Astrocyte (in vitro differentiated cells and primary cell): ENCODE data around the gene TAL1.

Source experiments
- EZH2 ChIP-seq: IDR thresholded peaks from 2 replicates; pipeline ENCODE4 v1.6.1; 2012; ENCODE audit warnings: mild to moderate bottlenecking, low read length, inconsistent platforms; ENCODE audit not compliant: insufficient read depth
- TF ChIP-seq, protein P1 (sequence below): IDR thresholded peaks from 2 replicates; pipeline ENCODE4 v1.5.1; 2011; ENCODE audit warnings: low read depth, mild to moderate bottlenecking, inconsistent platforms, low read length, moderate library complexity; ENCODE audit not compliant: insufficient read depth

DNA sequence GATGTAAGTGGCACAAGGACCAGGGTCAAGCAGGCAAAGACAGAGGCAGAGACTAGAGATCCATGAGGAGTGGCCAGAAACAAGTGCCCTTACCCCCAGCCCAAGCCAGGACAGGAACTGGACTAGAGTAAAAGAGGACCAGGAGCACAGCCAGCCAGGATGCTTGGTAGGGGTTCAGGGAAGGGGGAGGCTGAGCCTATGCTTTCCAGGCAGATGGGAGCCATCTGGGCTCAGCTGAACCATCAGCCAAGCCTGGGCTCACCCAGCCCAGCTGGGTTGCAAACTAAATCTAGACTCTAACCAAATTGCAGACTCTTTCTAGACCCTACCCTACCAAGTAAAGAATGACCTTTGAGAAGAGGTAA is 57.4 kb downstream of the TAL1 start:
- TF ChIP-seq, protein P1, sequence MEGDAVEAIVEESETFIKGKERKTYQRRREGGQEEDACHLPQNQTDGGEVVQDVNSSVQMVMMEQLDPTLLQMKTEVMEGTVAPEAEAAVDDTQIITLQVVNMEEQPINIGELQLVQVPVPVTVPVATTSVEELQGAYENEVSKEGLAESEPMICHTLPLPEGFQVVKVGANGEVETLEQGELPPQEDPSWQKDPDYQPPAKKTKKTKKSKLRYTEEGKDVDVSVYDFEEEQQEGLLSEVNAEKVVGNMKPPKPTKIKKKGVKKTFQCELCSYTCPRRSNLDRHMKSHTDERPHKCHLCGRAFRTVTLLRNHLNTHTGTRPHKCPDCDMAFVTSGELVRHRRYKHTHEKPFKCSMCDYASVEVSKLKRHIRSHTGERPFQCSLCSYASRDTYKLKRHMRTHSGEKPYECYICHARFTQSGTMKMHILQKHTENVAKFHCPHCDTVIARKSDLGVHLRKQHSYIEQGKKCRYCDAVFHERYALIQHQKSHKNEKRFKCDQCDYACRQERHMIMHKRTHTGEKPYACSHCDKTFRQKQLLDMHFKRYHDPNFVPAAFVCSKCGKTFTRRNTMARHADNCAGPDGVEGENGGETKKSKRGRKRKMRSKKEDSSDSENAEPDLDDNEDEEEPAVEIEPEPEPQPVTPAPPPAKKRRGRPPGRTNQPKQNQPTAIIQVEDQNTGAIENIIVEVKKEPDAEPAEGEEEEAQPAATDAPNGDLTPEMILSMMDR = no peak
- no peak for TF ChIP-seq EZH2
